DMS53 treated with DMSO at 0.1 percent for 48 hours (cell line): ENCODE data around the gene CCL28.
"Not testable (repeated sequence)": the region's sequence is repeated elsewhere in the genome, so short reads cannot be mapped to it uniquely, and the experiment has no call there.

Experiments used
- DNase-seq: peaks from one replicate; lab custom pipeline; 2025; ENCODE audit not compliant: unreplicated experiment; lab: John Stamatoyannopoulos, UW

Gene CCL28

GRCh38 chr5:43411495-43411894 lies 696 bp downstream of the CCL28 start:
- no peak for DNase-seq

GRCh38 chr5:43410414-43410813 lies 1.8 kb downstream of the CCL28 start:
- no peak for DNase-seq

GRCh38 chr5:43409809-43410271 lies 2.4 kb downstream of the CCL28 start:
- DNase-seq: no peak

GRCh38 chr5:43402524-43403066 lies 9.6 kb downstream of the CCL28 start:
- DNase-seq: not testable (repeated sequence)

- no peak for DNase-seq
Measured at GRCh38 chr5:43401827-43402226, 10.4 kb downstream of the CCL28 start.

- no peak for DNase-seq
Measured at GRCh38 chr5:43400082-43400481, 12.1 kb downstream of the CCL28 start.

- peak; percentile 64 for DNase-seq
Measured at GRCh38 chr5:43396762-43397304, 15.4 kb downstream of the CCL28 start.

GRCh38 chr5:43390471-43390870 lies 21.7 kb downstream of the CCL28 start:
- no peak for DNase-seq

- DNase-seq: peak; percentile 78
Measured at GRCh38 chr5:43389679-43390329, 22.4 kb downstream of the CCL28 start.

- no peak for DNase-seq
Measured at GRCh38 chr5:43386960-43387362, 25.2 kb downstream of the CCL28 start.

GRCh38 chr5:43376496-43377140 lies 35.6 kb downstream of the CCL28 start:
- DNase-seq: no peak

GRCh38 chr5:43371821-43372220 lies 40.4 kb downstream of the CCL28 start:
- no peak for DNase-seq

GRCh38 chr5:43370352-43370751 lies 41.8 kb downstream of the CCL28 start:
- no peak for DNase-seq

GRCh38 chr5:43369651-43370050 lies 42.5 kb downstream of the CCL28 start:
- no peak for DNase-seq

- no peak for DNase-seq
Measured at GRCh38 chr5:43367909-43368669, 44.1 kb downstream of the CCL28 start.

GRCh38 chr5:43367453-43367852 lies 44.7 kb downstream of the CCL28 start:
- DNase-seq: no peak

- DNase-seq: not testable (repeated sequence)
Measured at GRCh38 chr5:43366680-43367246, 45.4 kb downstream of the CCL28 start.

GRCh38 chr5:43365155-43365554 lies 47.0 kb downstream of the CCL28 start:
- not testable (repeated sequence) for DNase-seq

GRCh38 chr5:43363445-43364152 lies 48.6 kb downstream of the CCL28 start:
- DNase-seq: no peak

- no peak for DNase-seq
Measured at GRCh38 chr5:43362725-43363435, 49.3 kb downstream of the CCL28 start.
